GM10266 (cell line): ENCODE results near the gene DHX34.
A peak's percentile ranks its signal among the peaks of the same experiment; 100 is the strongest.
"Not testable (repeated sequence)": the region's sequence is repeated elsewhere in the genome, so short reads cannot be mapped to it uniquely, and the experiment has no call there.

Experiments
- DNase-seq: peaks from one replicate; pipeline ENCODE4 v3.0.0; 2012; ENCODE audit errors: extremely low spot score
- CTCF ChIP-seq: IDR thresholded peaks from 2 replicates; pipeline ENCODE4 v1.5.1; 2012; ENCODE audit warnings: mild to moderate bottlenecking, low read depth; ENCODE audit not compliant: control insufficient read depth, insufficient read depth; ENCODE audit errors: missing control alignments

The DHX34 gene

GRCh38 chr19:47348819-47349795, at the start of gene DHX34:
Gene DHX34 (plus strand): TSS chr19:47349315. CDS start chr19:47353031, 3,716 bp downstream.
- peak; percentile 91 for TF ChIP-seq CTCF
- peak; percentile 100 for DNase-seq

GRCh38 chr19:47300867-47301266, 48.2 kb upstream of the DHX34 start:
- not testable (repeated sequence) for DNase-seq

- no peak for TF ChIP-seq CTCF
- no peak for DNase-seq
These were observed 46.9 kb upstream of the DHX34 start for GRCh38 chr19:47302249-47302648.

- TF ChIP-seq CTCF: no peak
- DNase-seq: no peak
These were observed 45.1 kb upstream of the DHX34 start for GRCh38 chr19:47303966-47304365.

GRCh38 chr19:47305309-47305751, 43.8 kb upstream of the DHX34 start:
- DNase-seq: peak; percentile 37
- peak; percentile 91 for TF ChIP-seq CTCF

- no peak for DNase-seq
- TF ChIP-seq CTCF: no peak
These were observed 42.8 kb upstream of the DHX34 start for GRCh38 chr19:47306303-47306702.

- TF ChIP-seq CTCF: no peak
- DNase-seq: no peak
These were observed 40.1 kb upstream of the DHX34 start for GRCh38 chr19:47309038-47309437.
